Mesenchymal stem cell (in vitro differentiated cells and primary cell): ENCODE measurements around the gene FAM200C.

Experiments
- DNase-seq: peaks from one replicate; pipeline ENCODE4 v3.0.0-alpha.2; 2013
- H2AFZ ChIP-seq: one replicate; pipeline ENCODE4 v1.6.1; 2013; ENCODE audit warnings: low read depth, mild to moderate bottlenecking, control low read depth, inconsistent platforms, low read length, moderate library complexity
- H2AK5ac ChIP-seq: 2 replicates; pipeline ENCODE4 v1.6.1; 2013; ENCODE audit warnings: low read length, moderate library complexity, mild to moderate bottlenecking, inconsistent platforms; ENCODE audit not compliant: severe bottlenecking
- H2BK120ac ChIP-seq: one replicate; pipeline ENCODE4 v1.6.1; 2013; ENCODE audit warnings: low read depth, mild to moderate bottlenecking, inconsistent platforms, low read length, moderate library complexity
- H2BK12ac ChIP-seq, 2 experiments: one replicate each; pipeline ENCODE4 v1.6.1; 2013; ENCODE audit warnings: inconsistent platforms in 2 of 2, low read length in 2 of 2, mild to moderate bottlenecking in 2 of 2, moderate library complexity in 2 of 2, control low read depth in 1 of 2
- H2BK15ac ChIP-seq: one replicate; pipeline ENCODE4 v1.6.1; 2013; ENCODE audit warnings: mild to moderate bottlenecking, low read depth, inconsistent platforms; ENCODE audit not compliant: poor library complexity, severe bottlenecking
- H2BK5ac ChIP-seq: 2 replicates; pipeline ENCODE4 v1.6.1; 2013; ENCODE audit warnings: low read depth, mild to moderate bottlenecking, low read length, control low read depth, inconsistent platforms; ENCODE audit not compliant: poor library complexity, severe bottlenecking
- H3K14ac ChIP-seq, 2 experiments: one replicate each; pipeline ENCODE4 v1.6.1; 2013; ENCODE audit warnings: inconsistent platforms in 2 of 2, low read length in 2 of 2, control low read depth in 1 of 2, mild to moderate bottlenecking in 1 of 2, moderate library complexity in 1 of 2
- H3K18ac ChIP-seq, 2 experiments: one replicate each; pipeline ENCODE4 v1.6.1; 2013; ENCODE audit warnings: inconsistent platforms in 2 of 2, low read length in 2 of 2, control low read depth in 1 of 2, low read depth in 1 of 2, mild to moderate bottlenecking in 1 of 2
- H3K23ac ChIP-seq, 2 experiments: one replicate each; pipeline ENCODE4 v1.6.1; 2013; ENCODE audit warnings: inconsistent platforms in 2 of 2, low read length in 2 of 2, mild to moderate bottlenecking in 2 of 2, moderate library complexity in 2 of 2, control low read depth in 1 of 2
- H3K27ac ChIP-seq: 2 replicates; pipeline ENCODE4 v1.5.1; 2013; ENCODE audit warnings: mild to moderate bottlenecking, moderate library complexity, low read length, control low read depth, inconsistent platforms; ENCODE audit not compliant: poor library complexity, severe bottlenecking
- H3K27me3 ChIP-seq, 2 experiments: 2 replicates each; pipeline versions ENCODE4 v1.6.1 to v1.7.0; 2013; ENCODE audit warnings: low read length in 2 of 2, mild to moderate bottlenecking in 2 of 2, moderate library complexity in 2 of 2, control low read depth in 1 of 2, inconsistent platforms in 1 of 2; ENCODE audit not compliant: control insufficient read depth in 1 of 2, insufficient read depth in 1 of 2
- H3K36me3 ChIP-seq, 2 experiments: 2 replicates each; pipeline versions ENCODE4 v1.6.1 to v1.7.0; 2013; ENCODE audit warnings: low read length in 2 of 2, control low read depth in 1 of 2, inconsistent platforms in 1 of 2, low read depth in 1 of 2, mild to moderate bottlenecking in 1 of 2; ENCODE audit not compliant: insufficient read depth in 2 of 2, control insufficient read depth in 1 of 2
- H3K4ac ChIP-seq, 2 experiments: one replicate each; pipeline ENCODE4 v1.6.1; 2013; ENCODE audit warnings: inconsistent platforms in 2 of 2, low read length in 2 of 2, mild to moderate bottlenecking in 2 of 2, moderate library complexity in 2 of 2, control low read depth in 1 of 2, low read depth in 1 of 2
- H3K4me1 ChIP-seq: 2 replicates; pipeline ENCODE4 v1.6.1; 2013; ENCODE audit warnings: low read depth, low read length, control low read depth; ENCODE audit not compliant: control insufficient read depth, insufficient read depth
- H3K4me2 ChIP-seq: 2 replicates; pipeline ENCODE4 v1.6.1; 2013; ENCODE audit warnings: low read length, mild to moderate bottlenecking, inconsistent platforms; ENCODE audit not compliant: poor library complexity, severe bottlenecking
- H3K4me3 ChIP-seq, 2 experiments: 2 replicates each; pipeline versions ENCODE4 v1.5.1 to v1.7.0; 2013; ENCODE audit warnings: low read length in 2 of 2, mild to moderate bottlenecking in 2 of 2, control low read depth in 1 of 2, low read depth in 1 of 2; ENCODE audit not compliant: insufficient read depth in 1 of 2
- H3K79me1 ChIP-seq: replicated peaks from 2 replicates; pipeline ENCODE4 v1.6.1; 2013; ENCODE audit warnings: mild to moderate bottlenecking, control low read depth, low read length, inconsistent platforms; ENCODE audit not compliant: poor library complexity, severe bottlenecking
- H3K9ac ChIP-seq: 2 replicates; pipeline ENCODE4 v1.7.0; 2013; ENCODE audit warnings: mild to moderate bottlenecking, low read length, moderate library complexity
- H3K9me3 ChIP-seq: 2 replicates; pipeline ENCODE4 v1.7.0; 2013; ENCODE audit warnings: mild to moderate bottlenecking, low read length; ENCODE audit not compliant: control insufficient read depth
- H4K8ac ChIP-seq: one replicate; pipeline ENCODE4 v1.6.1; 2013; ENCODE audit warnings: inconsistent platforms, mild to moderate bottlenecking, low read length, moderate library complexity
- H4K91ac ChIP-seq: one replicate; pipeline ENCODE4 v1.6.1; 2013; ENCODE audit warnings: mild to moderate bottlenecking, low read length, inconsistent platforms
- WGBS: methylation state at CpG from one replicate; pipeline ENCODE4 v1.1.7; 2013; ENCODE audit warnings: mixed read lengths; 5-methylcytosine and 5-hydroxymethylcytosine counted together

FAM200C gene

DNA sequence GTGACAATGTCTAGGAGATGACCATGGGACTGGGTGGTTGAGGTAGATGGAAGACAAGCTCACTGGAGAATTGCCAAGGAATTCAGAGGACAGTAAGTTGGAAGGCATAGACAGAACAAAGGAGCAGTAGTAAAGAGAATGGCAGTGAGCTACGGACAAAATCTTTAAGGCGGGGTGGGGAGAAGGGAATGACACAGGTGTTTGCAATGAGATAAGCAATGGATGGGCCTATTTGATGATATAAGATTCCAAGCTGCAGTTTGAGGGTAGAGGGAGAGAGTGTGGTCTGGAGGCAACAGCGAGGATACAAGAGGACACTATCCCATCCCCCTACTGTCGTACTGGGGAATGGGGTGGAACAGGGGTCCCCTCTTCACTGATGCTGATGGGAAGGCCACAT is 36.2 kb upstream of the FAM200C start:
- no peak overlapping the region for H3K4me3 ChIP-seq
- H3K4ac ChIP-seq, result no peak overlapping the region
- no peak overlapping the region for H2BK5ac ChIP-seq
- H4K8ac ChIP-seq, result no peak overlapping the region
- H3K27me3 ChIP-seq, result peaks cover 0 to 14% of the 10 kb centered on the region in 2 experiments
- no peak overlapping the region for H2BK120ac ChIP-seq
- no peak overlapping the region for H3K27ac ChIP-seq
- no peak overlapping the region for H2AFZ ChIP-seq
- no peaks in the 10 kb centered on the region for H3K9me3 ChIP-seq
- H2BK15ac ChIP-seq, result no peak overlapping the region
- no peak for DNase-seq
- no peak overlapping the region for H4K91ac ChIP-seq
- no peak overlapping the region for H3K9ac ChIP-seq
- no peak overlapping the region for H3K18ac ChIP-seq
- H3K36me3 ChIP-seq, result no peaks in the 10 kb centered on the region
- no peak overlapping the region for H3K4me2 ChIP-seq
- no peak overlapping the region for H3K23ac ChIP-seq
- H2BK12ac ChIP-seq, result no peak overlapping the region
- WGBS, result 88% methylated on average over 2 of the region's 4 CpGs
- H3K79me1 ChIP-seq, result no peaks in the 10 kb centered on the region
- no peak overlapping the region for H3K14ac ChIP-seq
- H3K4me1 ChIP-seq, result peaks cover 14% of the 10 kb centered on the region
- peak overlapping the region; percentile 57 for H2AK5ac ChIP-seq

DNA sequence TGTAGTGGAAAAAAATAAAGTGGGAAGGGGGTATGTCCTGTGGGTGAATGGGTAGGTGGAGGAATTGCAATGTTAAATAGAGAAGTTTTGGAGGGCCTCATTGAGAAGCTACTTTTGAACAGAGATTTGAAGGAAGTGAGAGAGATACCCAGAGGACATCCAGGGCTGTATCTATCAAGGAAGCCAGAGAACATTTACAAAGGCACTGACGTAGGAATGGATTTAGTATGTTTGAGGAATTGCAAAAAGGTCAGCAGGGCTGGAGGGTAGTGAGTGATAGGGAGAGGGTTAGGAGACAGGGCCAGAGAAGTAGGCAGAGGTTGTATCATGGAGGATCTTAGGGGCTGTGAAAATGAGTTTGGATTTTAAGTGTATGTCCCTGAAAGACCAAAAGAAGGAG is 35.7 kb upstream of the FAM200C start:
- Histone ChIP-seq H3K14ac (no peak overlapping the region), H3K9me3 (no peaks in the 10 kb centered on the region)
- WGBS, result 87% methylated on average over 1 of the region's 1 CpG

DNA sequence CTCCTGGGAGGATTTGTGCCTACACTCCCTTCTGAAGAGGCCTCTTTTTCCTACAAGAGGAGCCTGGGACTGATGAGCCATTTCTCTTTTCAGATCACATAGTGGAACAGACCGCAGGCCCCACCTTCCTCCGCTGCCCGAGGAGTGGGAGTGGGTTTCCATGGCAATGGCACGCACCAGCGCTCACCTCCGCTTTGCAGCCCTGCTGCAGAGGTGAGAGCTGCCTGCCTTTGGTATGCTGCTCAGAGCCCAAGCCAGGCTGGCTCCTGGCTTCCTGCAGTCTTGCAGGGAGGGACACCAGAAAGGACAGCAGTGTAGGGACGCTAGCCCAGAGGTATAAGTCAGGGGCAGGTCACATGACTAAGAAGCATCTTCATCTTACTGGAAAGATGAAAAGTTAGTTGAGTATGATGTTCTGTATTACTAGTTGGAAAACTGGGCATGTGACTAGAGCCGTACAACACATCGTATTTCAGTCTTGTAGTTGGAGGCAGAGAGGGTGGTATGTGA is 34.2 kb upstream of the FAM200C start:
- Histone ChIP-seq H2BK5ac (no peak overlapping the region), H3K4me3 (no peak overlapping the region), H2AK5ac (no peak overlapping the region), H3K27ac (peak overlapping the region; percentile 65), H4K91ac (no peak overlapping the region), H2AFZ (no peak overlapping the region), H3K27me3 (peaks cover 0 to 14% of the 10 kb centered on the region in 2 experiments), H3K4ac (no peak overlapping the region), H3K18ac (no peak overlapping the region), H4K8ac (no peak overlapping the region), H2BK12ac (no peak overlapping the region), H3K23ac (no peak overlapping the region), H3K9ac (no peak overlapping the region), H3K14ac (no peak overlapping the region), H2BK15ac (no peak overlapping the region), H3K79me1 (no peaks in the 10 kb centered on the region), H3K4me1 (peaks cover 14% of the 10 kb centered on the region), H3K36me3 (peaks cover 0 to 7% of the 10 kb centered on the region in 2 experiments), H3K4me2 (peak overlapping the region; percentile 12), H3K9me3 (no peaks in the 10 kb centered on the region), H2BK120ac (no peak overlapping the region)
- 64% methylated on average over 9 of the region's 9 CpGs for WGBS
- DNase-seq, result no peak

More for the DNA sequence above, 35.7 kb upstream of the FAM200C start:
- H4K8ac ChIP-seq, result no peak overlapping the region
- no peak for DNase-seq
- no peak overlapping the region for H3K18ac ChIP-seq
- H3K4ac ChIP-seq, result no peak overlapping the region
- no peak overlapping the region for H2BK5ac ChIP-seq
- no peak overlapping the region for H3K27ac ChIP-seq
- H3K23ac ChIP-seq, result no peak overlapping the region
- H2BK15ac ChIP-seq, result no peak overlapping the region
- H3K36me3 ChIP-seq, result no peaks in the 10 kb centered on the region
- no peak overlapping the region for H3K4me2 ChIP-seq
- H2AFZ ChIP-seq, result no peak overlapping the region
- no peak overlapping the region for H2AK5ac ChIP-seq
- H2BK120ac ChIP-seq, result no peak overlapping the region
- H3K4me1 ChIP-seq, result peaks cover 14% of the 10 kb centered on the region
- no peak overlapping the region for H4K91ac ChIP-seq
- no peak overlapping the region for H2BK12ac ChIP-seq
- H3K4me3 ChIP-seq, result no peak overlapping the region
- H3K79me1 ChIP-seq, result no peaks in the 10 kb centered on the region
- peaks cover 0 to 14% of the 10 kb centered on the region in 2 experiments for H3K27me3 ChIP-seq
- H3K9ac ChIP-seq, result no peak overlapping the region

DNA sequence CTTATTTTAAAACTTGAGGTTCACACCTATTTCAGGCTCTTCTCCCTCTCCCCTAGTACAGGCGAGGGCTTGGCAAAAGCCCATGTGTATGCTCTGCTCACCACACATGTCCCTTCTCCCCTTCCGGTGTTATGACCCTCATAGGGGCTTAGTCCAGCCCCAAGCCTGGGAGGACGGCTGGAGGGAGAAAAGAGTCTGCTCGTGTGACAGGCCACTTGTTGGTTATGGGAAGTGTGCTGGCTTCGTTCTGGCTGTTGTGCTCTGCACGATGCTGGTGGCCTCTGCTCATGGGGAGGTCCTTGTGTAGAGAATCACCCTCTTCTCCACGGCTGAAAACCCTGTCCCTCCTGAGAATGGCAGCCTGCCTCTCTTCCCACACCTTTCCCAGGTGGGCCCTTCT is 32.9 kb upstream of the FAM200C start:
- no peak overlapping the region for H2BK12ac ChIP-seq
- no peak overlapping the region for H3K9ac ChIP-seq
- no peak overlapping the region for H3K4ac ChIP-seq
- peaks cover 10% of the 10 kb centered on the region for H3K4me1 ChIP-seq
- peak overlapping the region; percentile 40 for H2AK5ac ChIP-seq
- H3K36me3 ChIP-seq, result peaks cover 0 to 20% of the 10 kb centered on the region in 2 experiments
- no peaks in the 10 kb centered on the region for H3K79me1 ChIP-seq
- no peak overlapping the region for H3K23ac ChIP-seq
- H2AFZ ChIP-seq, result no peak overlapping the region
- WGBS, result 88% methylated on average over 6 of the region's 7 CpGs
- H2BK120ac ChIP-seq, result no peak overlapping the region
- no peak overlapping the region for H4K91ac ChIP-seq
- H3K4me3 ChIP-seq, result no peak overlapping the region
- peaks cover 0 to 14% of the 10 kb centered on the region in 2 experiments for H3K27me3 ChIP-seq
- H3K9me3 ChIP-seq, result no peaks in the 10 kb centered on the region
- H4K8ac ChIP-seq, result no peak overlapping the region
- no peak overlapping the region for H3K4me2 ChIP-seq
- H3K18ac ChIP-seq, result no peak overlapping the region
- DNase-seq, result no peak
- H3K27ac ChIP-seq, result no peak overlapping the region
- H3K14ac ChIP-seq, result no peak overlapping the region
- no peak overlapping the region for H2BK15ac ChIP-seq
- H2BK5ac ChIP-seq, result no peak overlapping the region
